Glutamatergic neuron (in vitro differentiated cells): ENCODE measurements around the gene SLC25A41. TPM values are rescaled to one million over a fixed set of nuclear protein-coding genes. Genes with fewer than 3 reads are reported as not detected.

Experiments used
- DNase-seq: peaks from one replicate; pipeline ENCODE4 v3.0.0; 2022
- H3K27ac Mint-ChIP-seq: one replicate; pipeline ENCODE4 v1.8.0; 2020; ENCODE audit warnings: mild to moderate bottlenecking, mixed read lengths, inconsistent platforms; ENCODE audit not compliant: unreplicated experiment
- H3K27me3 Mint-ChIP-seq: one replicate; pipeline ENCODE4 v1.8.0; 2020; ENCODE audit warnings: mild to moderate bottlenecking, moderate library complexity, mixed read lengths, inconsistent platforms; ENCODE audit not compliant: unreplicated experiment
- H3K36me3 Mint-ChIP-seq: one replicate; pipeline ENCODE4 v1.8.0; 2020; ENCODE audit warnings: mild to moderate bottlenecking, mixed read lengths, inconsistent platforms; ENCODE audit not compliant: unreplicated experiment
- H3K4me1 Mint-ChIP-seq: one replicate; pipeline ENCODE4 v1.8.0; 2020; ENCODE audit warnings: mild to moderate bottlenecking, low read depth, mixed read lengths, inconsistent platforms; ENCODE audit not compliant: unreplicated experiment
- H3K4me3 Mint-ChIP-seq: one replicate; pipeline ENCODE4 v1.8.0; 2020; ENCODE audit warnings: mild to moderate bottlenecking, mixed read lengths, inconsistent platforms; ENCODE audit not compliant: unreplicated experiment
- H3K9me3 Mint-ChIP-seq: one replicate; pipeline ENCODE4 v1.8.0; 2020; ENCODE audit warnings: mild to moderate bottlenecking, moderate library complexity, mixed read lengths, inconsistent platforms; ENCODE audit not compliant: unreplicated experiment
- total RNA-seq: library from RNA; stranded (reverse); fragmentation: NEBNext Ultra II Directional; extraction: Animal tissue kit (Norgen Biotek cat#: 25700); gene quantifications from one replicate; pipeline ENCODE4 v1.2.1, GENCODE V29; 2021; ENCODE audit not compliant: unreplicated experiment
- TF ChIP-seq, protein P1 (sequence below): fragments of 200-600 bp; sonication (generic); IDR thresholded peaks from one replicate; pipeline ENCODE4 v1.5.0; 2021; ENCODE audit not compliant: partially characterized antibody, unreplicated experiment

Gene SLC25A41
- total RNA-seq, 1 donor from 2014 or later, result 0.29 TPM

GRCh38 chr19:6479836-6480398 lies 46.4 kb upstream of the SLC25A41 start:
- Mint-ChIP-seq H3K4me1 (no peaks in the 10 kb centered on the region), H3K27me3 (peaks cover 1% of the 10 kb centered on the region), H3K27ac (no peak overlapping the region), H3K4me3 (no peak overlapping the region), H3K36me3 (no peaks in the 10 kb centered on the region), H3K9me3 (no peaks in the 10 kb centered on the region)
- DNase-seq, result no peak
- TF ChIP-seq, protein P1, sequence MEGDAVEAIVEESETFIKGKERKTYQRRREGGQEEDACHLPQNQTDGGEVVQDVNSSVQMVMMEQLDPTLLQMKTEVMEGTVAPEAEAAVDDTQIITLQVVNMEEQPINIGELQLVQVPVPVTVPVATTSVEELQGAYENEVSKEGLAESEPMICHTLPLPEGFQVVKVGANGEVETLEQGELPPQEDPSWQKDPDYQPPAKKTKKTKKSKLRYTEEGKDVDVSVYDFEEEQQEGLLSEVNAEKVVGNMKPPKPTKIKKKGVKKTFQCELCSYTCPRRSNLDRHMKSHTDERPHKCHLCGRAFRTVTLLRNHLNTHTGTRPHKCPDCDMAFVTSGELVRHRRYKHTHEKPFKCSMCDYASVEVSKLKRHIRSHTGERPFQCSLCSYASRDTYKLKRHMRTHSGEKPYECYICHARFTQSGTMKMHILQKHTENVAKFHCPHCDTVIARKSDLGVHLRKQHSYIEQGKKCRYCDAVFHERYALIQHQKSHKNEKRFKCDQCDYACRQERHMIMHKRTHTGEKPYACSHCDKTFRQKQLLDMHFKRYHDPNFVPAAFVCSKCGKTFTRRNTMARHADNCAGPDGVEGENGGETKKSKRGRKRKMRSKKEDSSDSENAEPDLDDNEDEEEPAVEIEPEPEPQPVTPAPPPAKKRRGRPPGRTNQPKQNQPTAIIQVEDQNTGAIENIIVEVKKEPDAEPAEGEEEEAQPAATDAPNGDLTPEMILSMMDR, result no peak

GRCh38 chr19:6478815-6479214 lies 45.3 kb upstream of the SLC25A41 start:
- H3K27me3 Mint-ChIP-seq, result peaks cover 1% of the 10 kb centered on the region
- TF ChIP-seq, protein P1, result no peak
- no peak overlapping the region for H3K4me3 Mint-ChIP-seq
- H3K9me3 Mint-ChIP-seq, result no peaks in the 10 kb centered on the region
- no peaks in the 10 kb centered on the region for H3K4me1 Mint-ChIP-seq
- peaks cover 4% of the 10 kb centered on the region for H3K36me3 Mint-ChIP-seq
- H3K27ac Mint-ChIP-seq, result no peak overlapping the region
- DNase-seq, result no peak

DNA sequence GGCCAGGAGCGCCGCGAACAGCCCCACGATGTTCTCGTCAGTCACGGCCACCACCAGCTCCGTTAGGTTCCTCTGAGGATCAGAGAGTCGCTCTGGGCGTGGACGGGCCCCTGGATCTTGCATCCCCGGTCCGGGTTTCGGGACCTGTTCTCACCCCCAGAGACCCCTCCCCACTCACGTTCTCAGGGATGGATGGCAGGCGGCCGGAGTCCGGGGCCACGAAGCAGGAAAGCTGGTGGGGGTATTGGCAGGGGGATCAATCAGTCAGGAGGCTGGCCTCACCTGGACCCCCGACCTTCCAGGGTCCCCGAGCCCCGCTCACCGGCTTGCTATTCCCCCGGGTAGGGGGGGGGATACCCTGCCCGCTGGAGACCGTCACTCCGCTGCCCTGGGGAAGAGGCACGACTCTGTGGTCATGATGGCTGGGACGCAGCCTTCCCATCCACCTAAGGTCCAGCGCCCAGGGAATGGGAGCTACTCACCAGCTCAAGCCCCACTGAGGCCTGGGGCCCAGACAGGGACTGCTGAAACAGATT lies 43.4 kb upstream of the SLC25A41 start:
- Mint-ChIP-seq H3K27ac (no peak overlapping the region), H3K27me3 (peaks cover 1% of the 10 kb centered on the region), H3K4me1 (no peaks in the 10 kb centered on the region), H3K4me3 (no peak overlapping the region), H3K9me3 (no peaks in the 10 kb centered on the region), H3K36me3 (peaks cover 4% of the 10 kb centered on the region)
- TF ChIP-seq, protein P1, result no peak
- no peak for DNase-seq

GRCh38 chr19:6476155-6476895 lies 42.8 kb upstream of the SLC25A41 start:
- H3K4me1 Mint-ChIP-seq, result no peaks in the 10 kb centered on the region
- H3K4me3 Mint-ChIP-seq, result no peak overlapping the region
- no peak overlapping the region for H3K27ac Mint-ChIP-seq
- peaks cover 4% of the 10 kb centered on the region for H3K36me3 Mint-ChIP-seq
- peaks cover 1% of the 10 kb centered on the region for H3K27me3 Mint-ChIP-seq
- no peaks in the 10 kb centered on the region for H3K9me3 Mint-ChIP-seq
- peak; percentile 86 for DNase-seq
- TF ChIP-seq, protein P1, result no peak
